DOHH2 (cell line): ENCODE results near the gene ATP10A.

Source experiments
- EZH2phosphoT487 ChIP-seq: fragments of 200-600 bp; sonication (generic); IDR thresholded peaks from 2 replicates; pipeline ENCODE4 v1.6.1; 2017; ENCODE audit warnings: borderline replicate concordance, mild to moderate bottlenecking, antibody characterized with exemption, low read length, moderate library complexity, mixed read lengths
- TF ChIP-seq, protein P1 (sequence below): fragments of 200-600 bp; sonication (generic); IDR thresholded peaks from one replicate; pipeline ENCODE4 v1.5.1; 2014; ENCODE audit warnings: antibody characterized with exemption, mild to moderate bottlenecking, low read depth, low read length; ENCODE audit not compliant: poor library complexity, severe bottlenecking

DNA sequence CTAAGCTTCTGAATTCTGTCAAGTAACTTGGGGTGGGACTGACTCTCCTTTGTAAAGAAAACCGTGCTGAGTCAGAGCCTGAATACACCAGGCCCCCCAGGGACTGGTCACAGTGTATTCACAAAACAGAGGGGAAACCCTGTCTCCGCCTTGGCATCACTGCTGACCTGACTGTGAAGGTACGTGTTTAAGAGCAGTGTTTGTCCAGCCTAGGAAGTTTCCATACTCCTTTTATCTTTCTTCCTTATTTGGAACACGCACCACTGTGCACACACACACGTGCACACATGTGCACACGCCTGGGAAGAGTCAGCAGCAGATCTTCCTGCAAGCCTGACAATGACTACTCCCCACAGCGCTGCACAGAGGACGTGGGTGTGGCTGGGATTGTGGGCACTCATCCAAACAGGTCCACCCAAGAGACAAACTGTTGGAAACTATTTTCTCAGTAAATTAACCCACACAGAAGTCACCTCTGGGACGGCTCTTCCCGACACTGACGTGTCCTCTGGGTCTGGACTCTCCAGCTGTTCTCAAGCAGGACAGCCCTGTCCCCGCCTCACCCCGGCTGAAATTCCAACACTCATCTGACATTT, 87.7 kb downstream of the ATP10A start:
- TF ChIP-seq, protein P1, sequence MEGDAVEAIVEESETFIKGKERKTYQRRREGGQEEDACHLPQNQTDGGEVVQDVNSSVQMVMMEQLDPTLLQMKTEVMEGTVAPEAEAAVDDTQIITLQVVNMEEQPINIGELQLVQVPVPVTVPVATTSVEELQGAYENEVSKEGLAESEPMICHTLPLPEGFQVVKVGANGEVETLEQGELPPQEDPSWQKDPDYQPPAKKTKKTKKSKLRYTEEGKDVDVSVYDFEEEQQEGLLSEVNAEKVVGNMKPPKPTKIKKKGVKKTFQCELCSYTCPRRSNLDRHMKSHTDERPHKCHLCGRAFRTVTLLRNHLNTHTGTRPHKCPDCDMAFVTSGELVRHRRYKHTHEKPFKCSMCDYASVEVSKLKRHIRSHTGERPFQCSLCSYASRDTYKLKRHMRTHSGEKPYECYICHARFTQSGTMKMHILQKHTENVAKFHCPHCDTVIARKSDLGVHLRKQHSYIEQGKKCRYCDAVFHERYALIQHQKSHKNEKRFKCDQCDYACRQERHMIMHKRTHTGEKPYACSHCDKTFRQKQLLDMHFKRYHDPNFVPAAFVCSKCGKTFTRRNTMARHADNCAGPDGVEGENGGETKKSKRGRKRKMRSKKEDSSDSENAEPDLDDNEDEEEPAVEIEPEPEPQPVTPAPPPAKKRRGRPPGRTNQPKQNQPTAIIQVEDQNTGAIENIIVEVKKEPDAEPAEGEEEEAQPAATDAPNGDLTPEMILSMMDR: no peak
- TF ChIP-seq EZH2phosphoT487: no peak
